ACC112 (cell line): ENCODE results near the gene PTPRC.

Experiments used
- H2AFZ ChIP-seq: fragments of 200-600 bp; sonication (generic); one replicate; pipeline ENCODE4 v1.6.0; 2017; ENCODE audit warnings: antibody characterized with exemption, low read length; ENCODE audit not compliant: unreplicated experiment
- H3K27ac ChIP-seq: fragments of 200-600 bp; sonication (generic); 2 replicates; pipeline ENCODE4 v1.5.1; 2014; ENCODE audit warnings: low read depth, mild to moderate bottlenecking, antibody characterized with exemption, low read length, moderate library complexity
- H3K27me3 ChIP-seq: fragments of 200-600 bp; sonication (generic); 2 replicates; pipeline ENCODE4 v1.6.1; 2014; ENCODE audit warnings: mild to moderate bottlenecking, antibody characterized with exemption, low read length, moderate library complexity, mixed read lengths; ENCODE audit not compliant: insufficient read depth
- H3K36me3 ChIP-seq: fragments of 200-600 bp; sonication (generic); 2 replicates; pipeline ENCODE4 v1.6.1; 2016; ENCODE audit warnings: mild to moderate bottlenecking, antibody characterized with exemption, low read length, moderate library complexity, mixed read lengths; ENCODE audit not compliant: insufficient read depth
- H3K4me1 ChIP-seq: fragments of 200-600 bp; sonication (generic); one replicate; pipeline ENCODE4 v1.6.1; 2016; ENCODE audit warnings: low read length, mixed read lengths; ENCODE audit not compliant: insufficient read depth, unreplicated experiment, control insufficient read depth
- H3K4me3 ChIP-seq: fragments of 200-600 bp; sonication (generic); 2 replicates; pipeline ENCODE4 v1.5.1; 2014; ENCODE audit warnings: mild to moderate bottlenecking, low read depth, low read length
- H3K79me2 ChIP-seq: fragments of 200-600 bp; sonication (generic); one replicate; pipeline ENCODE4 v1.6.0; 2016; ENCODE audit warnings: low read length; ENCODE audit not compliant: control insufficient read depth, unreplicated experiment, insufficient read depth

Gene PTPRC

DNA sequence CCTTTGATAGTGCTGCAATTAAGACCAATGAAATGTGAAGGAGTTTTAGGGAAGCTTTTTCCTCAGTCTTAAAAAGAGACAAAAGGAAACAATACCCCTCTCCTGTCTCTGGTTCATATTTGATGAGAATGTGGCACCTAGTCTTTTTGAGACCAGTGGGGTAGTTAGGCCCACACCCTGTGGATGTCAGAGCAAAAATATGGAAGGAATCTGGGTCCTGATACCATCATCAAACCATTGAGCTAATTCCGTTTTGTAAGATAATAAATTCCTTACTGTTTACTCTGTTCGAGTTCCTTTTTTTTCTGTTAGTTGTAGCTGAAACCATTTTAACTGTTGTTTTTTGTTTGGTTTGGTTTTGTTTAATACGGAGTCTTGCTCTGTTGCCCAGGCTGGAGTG, 33.3 kb downstream of the PTPRC start:
- Histone ChIP-seq H3K36me3 (no peaks in the 10 kb centered on the region), H3K4me1 (peaks cover 49% of the 10 kb centered on the region), H3K27ac (peak overlapping the region; percentile 54), H2AFZ (peak overlapping the region; percentile 3), H3K79me2 (no peaks in the 10 kb centered on the region), H3K4me3 (no peak overlapping the region), H3K27me3 (no peaks in the 10 kb centered on the region)

DNA sequence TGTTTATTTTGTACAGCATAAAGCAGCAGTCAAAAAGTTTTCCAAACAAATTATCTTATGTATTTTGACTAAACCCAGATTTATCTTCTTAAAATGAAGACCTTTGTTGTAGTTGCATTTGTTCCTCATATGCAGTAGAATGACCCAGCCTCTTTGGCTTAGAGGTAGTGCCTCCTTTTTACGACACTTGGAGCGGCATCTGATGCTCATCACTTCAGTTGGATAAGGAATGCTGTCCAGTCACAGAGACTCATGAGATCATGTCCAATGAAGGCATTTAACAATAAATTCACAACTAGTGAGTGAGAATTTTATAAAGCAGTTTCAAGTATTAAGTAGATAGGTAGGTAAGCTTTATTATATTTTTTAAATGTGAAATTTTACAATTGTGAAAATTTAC, 35.2 kb downstream of the PTPRC start:
- Histone ChIP-seq H3K4me1 (peaks cover 34% of the 10 kb centered on the region), H3K27ac (no peak overlapping the region), H3K27me3 (no peaks in the 10 kb centered on the region), H3K36me3 (no peaks in the 10 kb centered on the region), H3K4me3 (no peak overlapping the region), H2AFZ (no peak overlapping the region), H3K79me2 (no peaks in the 10 kb centered on the region)

GRCh38 chr1:198676253-198676652, 37.4 kb downstream of the PTPRC start:
- H3K4me3 ChIP-seq: no peak overlapping the region
- no peak overlapping the region for H2AFZ ChIP-seq
- H3K27me3 ChIP-seq: no peaks in the 10 kb centered on the region
- peaks cover 26% of the 10 kb centered on the region for H3K4me1 ChIP-seq
- no peaks in the 10 kb centered on the region for H3K36me3 ChIP-seq
- no peak overlapping the region for H3K27ac ChIP-seq
- no peaks in the 10 kb centered on the region for H3K79me2 ChIP-seq

- Histone ChIP-seq H3K79me2 (no peaks in the 10 kb centered on the region), H3K27ac (no peak overlapping the region), H3K4me1 (peaks cover 24% of the 10 kb centered on the region), H3K4me3 (no peak overlapping the region), H3K27me3 (no peaks in the 10 kb centered on the region), H3K36me3 (no peaks in the 10 kb centered on the region), H2AFZ (no peak overlapping the region)
These were observed 38.2 kb downstream of the PTPRC start for GRCh38 chr1:198677027-198677426.

- Histone ChIP-seq H3K27ac (no peak overlapping the region), H3K4me3 (no peak overlapping the region), H3K4me1 (peaks cover 24% of the 10 kb centered on the region), H3K79me2 (no peaks in the 10 kb centered on the region), H3K27me3 (no peaks in the 10 kb centered on the region), H3K36me3 (no peaks in the 10 kb centered on the region), H2AFZ (no peak overlapping the region)
These were observed 39.0 kb downstream of the PTPRC start for GRCh38 chr1:198677871-198678270.

DNA sequence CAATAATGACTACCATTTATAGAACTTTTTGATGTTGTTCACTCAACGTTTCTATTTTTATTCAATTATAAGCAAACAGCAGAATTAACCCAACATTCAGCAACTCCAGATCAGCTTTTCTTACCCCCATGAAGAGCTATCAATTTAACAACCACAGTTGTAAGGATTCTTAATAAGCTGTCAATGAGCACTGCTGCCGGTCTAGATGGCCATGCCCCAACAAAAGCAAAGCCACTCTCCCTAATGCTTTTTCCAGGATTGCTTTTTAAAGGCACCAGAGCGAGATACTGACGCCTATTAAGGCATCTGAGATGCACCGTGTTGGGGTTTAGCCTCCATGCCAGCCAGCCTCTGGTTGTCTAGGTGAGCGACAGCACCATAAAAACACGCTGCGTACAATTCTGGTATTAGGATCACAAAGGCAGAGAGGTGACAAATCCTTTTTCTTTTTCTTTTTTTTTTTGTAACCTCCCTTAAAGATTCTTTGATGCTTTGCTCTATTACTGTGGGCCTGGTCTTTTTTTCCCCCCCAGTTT, 39.5 kb downstream of the PTPRC start:
- H3K79me2 ChIP-seq: no peaks in the 10 kb centered on the region
- no peaks in the 10 kb centered on the region for H3K27me3 ChIP-seq
- H3K27ac ChIP-seq: no peak overlapping the region

DNA sequence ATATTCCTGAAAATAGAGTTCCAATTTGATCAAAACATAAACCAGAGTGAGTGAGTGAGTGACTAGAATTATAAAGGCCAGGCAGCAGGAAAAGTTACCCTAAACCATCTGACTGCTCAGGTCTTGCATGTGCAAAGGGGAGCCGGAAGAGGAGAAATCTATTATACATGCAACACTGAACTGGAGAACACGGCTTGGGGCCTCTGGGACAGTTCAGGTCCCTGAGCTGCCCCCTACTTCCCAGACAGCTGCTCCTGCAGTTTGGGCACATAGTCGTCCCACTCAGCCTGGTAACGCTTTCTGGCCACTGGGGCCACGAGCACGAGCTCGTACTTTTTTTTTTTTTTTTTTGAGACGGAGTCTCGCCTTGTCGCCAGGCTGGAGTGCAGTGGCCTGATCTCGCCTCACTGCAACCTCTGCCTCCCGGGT, 40.1 kb downstream of the PTPRC start:
- no peaks in the 10 kb centered on the region for H3K36me3 ChIP-seq
- H2AFZ ChIP-seq: no peak overlapping the region
- H3K4me1 ChIP-seq: peaks cover 23% of the 10 kb centered on the region
- no peak overlapping the region for H3K27ac ChIP-seq
- no peak overlapping the region for H3K4me3 ChIP-seq
- no peaks in the 10 kb centered on the region for H3K79me2 ChIP-seq
- no peaks in the 10 kb centered on the region for H3K27me3 ChIP-seq

More for the DNA sequence above, 39.5 kb downstream of the PTPRC start:
- no peak overlapping the region for H3K4me3 ChIP-seq
- no peaks in the 10 kb centered on the region for H3K36me3 ChIP-seq
- no peak overlapping the region for H2AFZ ChIP-seq
- H3K4me1 ChIP-seq: peaks cover 23% of the 10 kb centered on the region

DNA sequence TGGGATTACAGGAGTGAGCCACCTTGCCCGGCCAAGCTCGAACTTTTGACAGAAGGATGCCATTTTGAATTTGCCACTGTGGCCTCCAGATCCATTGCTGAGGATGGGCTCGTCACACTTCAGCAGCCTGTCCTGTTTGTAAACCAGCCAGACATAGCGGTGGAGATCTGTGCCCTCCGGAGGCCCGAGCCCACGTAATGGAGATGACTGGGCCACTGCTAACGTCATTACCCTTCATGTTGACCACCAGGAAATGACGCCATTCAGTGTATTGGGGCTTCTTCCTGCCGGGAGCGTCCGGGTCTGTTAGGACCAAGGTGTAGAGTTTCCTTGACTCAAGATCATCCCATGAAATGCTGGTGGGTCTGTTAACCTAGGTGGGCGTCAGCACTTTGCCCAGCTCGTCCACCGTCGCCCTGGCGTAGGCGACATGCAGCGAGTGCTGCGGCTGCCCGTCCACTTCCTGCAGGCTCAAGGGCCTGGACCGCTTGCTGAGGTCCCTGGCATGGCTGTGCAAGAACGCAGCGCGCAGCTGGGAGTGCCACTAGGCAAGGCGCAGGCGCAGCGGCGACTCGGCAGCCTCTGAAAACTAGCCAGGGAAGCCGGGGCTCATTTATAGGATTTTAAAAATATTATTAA, 40.8 kb downstream of the PTPRC start:
- H3K4me1 ChIP-seq: peaks cover 25% of the 10 kb centered on the region
- no peaks in the 10 kb centered on the region for H3K36me3 ChIP-seq
- no peak overlapping the region for H3K4me3 ChIP-seq
- no peaks in the 10 kb centered on the region for H3K27me3 ChIP-seq
- H3K79me2 ChIP-seq: no peaks in the 10 kb centered on the region
- no peak overlapping the region for H3K27ac ChIP-seq
- no peak overlapping the region for H2AFZ ChIP-seq

- no peaks in the 10 kb centered on the region for H3K36me3 ChIP-seq
- no peak overlapping the region for H2AFZ ChIP-seq
- no peaks in the 10 kb centered on the region for H3K79me2 ChIP-seq
- peaks cover 27% of the 10 kb centered on the region for H3K4me1 ChIP-seq
- H3K27me3 ChIP-seq: no peaks in the 10 kb centered on the region
- no peak overlapping the region for H3K4me3 ChIP-seq
- H3K27ac ChIP-seq: no peak overlapping the region
These were observed 41.5 kb downstream of the PTPRC start for GRCh38 chr1:198680174-198680875.

GRCh38 chr1:198681252-198681651, 42.4 kb downstream of the PTPRC start:
- Histone ChIP-seq H3K79me2 (no peaks in the 10 kb centered on the region), H3K27me3 (no peaks in the 10 kb centered on the region), H3K36me3 (no peaks in the 10 kb centered on the region), H3K4me3 (0 out of 2 replicates have a peak overlapping the region, but pooled peaks have one; percentile 63), H3K4me1 (peaks cover 27% of the 10 kb centered on the region), H3K27ac (peak overlapping the region; percentile 77), H2AFZ (no peak overlapping the region)
